NOMO-1 treated with dmso at 0.1 percent for 144 hours (cell line): ENCODE data around the gene PIEZO2.
"Not testable (repeated sequence)": the region's sequence is repeated elsewhere in the genome, so short reads cannot be mapped to it uniquely, and the experiment has no call there.

Experiments
- DNase-seq: peaks from one replicate; lab custom pipeline; 2025; ENCODE audit not compliant: unreplicated experiment; lab: John Stamatoyannopoulos, UW

Gene PIEZO2

GRCh38 chr18:10985689-10986088, 163.7 kb downstream of the PIEZO2 start:
- DNase-seq: no peak

- DNase-seq: no peak
Measured at GRCh38 chr18:10979411-10979810, 170.0 kb downstream of the PIEZO2 start.

- DNase-seq: no peak
Measured at GRCh38 chr18:10977042-10977441, 172.3 kb downstream of the PIEZO2 start.

GRCh38 chr18:10973567-10974203, 175.7 kb downstream of the PIEZO2 start:
- no peak for DNase-seq

- DNase-seq: no peak
Measured at GRCh38 chr18:10971717-10972116, 177.7 kb downstream of the PIEZO2 start.

GRCh38 chr18:10965119-10965518, 184.2 kb downstream of the PIEZO2 start:
- DNase-seq: no peak

GRCh38 chr18:10953672-10954071, 195.7 kb downstream of the PIEZO2 start:
- no peak for DNase-seq

- no peak for DNase-seq
Measured at GRCh38 chr18:10951631-10952544, 197.5 kb downstream of the PIEZO2 start.

- no peak for DNase-seq
Measured at GRCh38 chr18:10950876-10951630, 198.3 kb downstream of the PIEZO2 start.

GRCh38 chr18:10950080-10950875, 199.1 kb downstream of the PIEZO2 start:
- no peak for DNase-seq

GRCh38 chr18:10949655-10950054, 199.7 kb downstream of the PIEZO2 start:
- DNase-seq: no peak

- DNase-seq: no peak
Measured at GRCh38 chr18:10948421-10948820, 200.9 kb downstream of the PIEZO2 start.

GRCh38 chr18:10946058-10946457, 203.3 kb downstream of the PIEZO2 start:
- DNase-seq: no peak

- DNase-seq: no peak
Measured at GRCh38 chr18:10942998-10943397, 206.4 kb downstream of the PIEZO2 start.

- DNase-seq: no peak
Measured at GRCh38 chr18:10939822-10940221, 209.5 kb downstream of the PIEZO2 start.

GRCh38 chr18:10937743-10938640, 211.4 kb downstream of the PIEZO2 start:
- DNase-seq: no peak

- no peak for DNase-seq
Measured at GRCh38 chr18:10936176-10937053, 213.0 kb downstream of the PIEZO2 start.

- DNase-seq: no peak
Measured at GRCh38 chr18:10935588-10935987, 213.8 kb downstream of the PIEZO2 start.

GRCh38 chr18:10933648-10934047, 215.7 kb downstream of the PIEZO2 start:
- DNase-seq: not testable (repeated sequence)
